Retinal pigment epithelial cell (primary cell): Measurements from ENCODE around the gene TNS3.

Source experiments
- DNase-seq: peaks from one replicate; pipeline ENCODE4 v3.0.0-alpha.2; 2010; ENCODE audit warnings: low read depth
- H3K4me3 ChIP-seq: 2 replicates; pipeline ENCODE4 v1.5.1; 2011; ENCODE audit warnings: mild to moderate bottlenecking, low read length, control low read depth, moderate library complexity
- CTCF ChIP-seq: conservative IDR thresholded peaks from 2 replicates; pipeline ENCODE4 v1.5.1; 2011; ENCODE audit warnings: low read depth, low read length, control low read depth, inconsistent platforms

TNS3 gene

GRCh38 chr7:47521816-47522561 is 59.9 kb downstream of the TNS3 start:
- no peak overlapping the region for H3K4me3 ChIP-seq
- no peak for TF ChIP-seq CTCF
- no peak for DNase-seq

GRCh38 chr7:47521011-47521795 is 60.7 kb downstream of the TNS3 start:
- no peak overlapping the region for H3K4me3 ChIP-seq
- no peak for DNase-seq
- TF ChIP-seq CTCF = no peak

GRCh38 chr7:47520406-47520805 is 61.5 kb downstream of the TNS3 start:
- DNase-seq = no peak
- no peak for TF ChIP-seq CTCF
- no peak overlapping the region for H3K4me3 ChIP-seq

- DNase-seq = peak; percentile 63
- no peak for TF ChIP-seq CTCF
- H3K4me3 ChIP-seq = no peak overlapping the region
Observed at GRCh38 chr7:47518827-47519226, 63.1 kb downstream of the TNS3 start.

GRCh38 chr7:47517821-47518480 is 64.0 kb downstream of the TNS3 start:
- no peak for TF ChIP-seq CTCF
- H3K4me3 ChIP-seq = no peak overlapping the region
- DNase-seq = no peak

GRCh38 chr7:47516985-47517600 is 64.8 kb downstream of the TNS3 start:
- DNase-seq = no peak
- no peak overlapping the region for H3K4me3 ChIP-seq
- no peak for TF ChIP-seq CTCF
